Trophoblast cell (in vitro differentiated cells and primary cell): ENCODE measurements around the gene GRIN2A.

ENCODE experiments used
- DNase-seq, 2 donors: peaks; one replicate each; pipeline ENCODE4 v3.0.0-alpha.2; 2016
- H2AFZ ChIP-seq: 2 replicates; pipeline ENCODE4 v1.6.1; 2013; ENCODE audit warnings: low read length, moderate library complexity, mild to moderate bottlenecking; ENCODE audit not compliant: insufficient read depth, poor library complexity
- H2AK5ac ChIP-seq: 2 replicates; pipeline ENCODE4 v1.6.1; 2013; ENCODE audit warnings: mild to moderate bottlenecking, low read length
- H2BK120ac ChIP-seq: 2 replicates; pipeline ENCODE4 v1.6.1; 2013; ENCODE audit warnings: low read length, mild to moderate bottlenecking, moderate library complexity; ENCODE audit not compliant: insufficient read depth, poor library complexity
- H2BK12ac ChIP-seq: 2 replicates; pipeline ENCODE4 v1.6.1; 2013; ENCODE audit warnings: mild to moderate bottlenecking, low read length, moderate library complexity
- H2BK5ac ChIP-seq: 2 replicates; pipeline ENCODE4 v1.6.1; 2013; ENCODE audit warnings: low read length, low read depth, moderate library complexity, mild to moderate bottlenecking; ENCODE audit not compliant: poor library complexity
- H3K14ac ChIP-seq: 2 replicates; pipeline ENCODE4 v1.6.1; 2013; ENCODE audit warnings: mild to moderate bottlenecking, low read length
- H3K18ac ChIP-seq: 2 replicates; pipeline ENCODE4 v1.6.1; 2013; ENCODE audit warnings: mild to moderate bottlenecking, low read length
- H3K23ac ChIP-seq: 2 replicates; pipeline ENCODE4 v1.6.1; 2013; ENCODE audit warnings: low read length
- H3K27ac ChIP-seq: 2 replicates; pipeline ENCODE4 v1.5.1; 2013; ENCODE audit warnings: low read depth, mild to moderate bottlenecking, inconsistent platforms, low read length, moderate library complexity
- H3K27me3 ChIP-seq: 2 replicates; pipeline ENCODE4 v1.6.1; 2013; ENCODE audit warnings: inconsistent platforms, mild to moderate bottlenecking, low read length, moderate library complexity; ENCODE audit not compliant: insufficient read depth
- H3K36me3 ChIP-seq, 2 experiments: 1 replicate in 1 of 2; 2 replicates in 1 of 2; pipeline ENCODE4 v1.6.1; 2013; ENCODE audit warnings: low read length in 2 of 2, mild to moderate bottlenecking in 2 of 2, moderate library complexity in 1 of 2; ENCODE audit not compliant: insufficient read depth in 2 of 2, control insufficient read depth in 1 of 2
- H3K4ac ChIP-seq: 2 replicates; pipeline ENCODE4 v1.6.1; 2013; ENCODE audit warnings: low read depth, mild to moderate bottlenecking, low read length, moderate library complexity
- H3K4me1 ChIP-seq, 2 experiments: 1 replicate in 1 of 2; 2 replicates in 1 of 2; pipeline ENCODE4 v1.6.1; 2013; ENCODE audit warnings: low read length in 2 of 2, mild to moderate bottlenecking in 2 of 2, moderate library complexity in 1 of 2; ENCODE audit not compliant: insufficient read depth in 2 of 2, control insufficient read depth in 1 of 2
- H3K4me2 ChIP-seq: 2 replicates; pipeline ENCODE4 v1.6.1; 2013; ENCODE audit warnings: inconsistent platforms, mild to moderate bottlenecking, low read length, moderate library complexity
- H3K4me3 ChIP-seq: 2 replicates; pipeline ENCODE4 v1.5.1; 2013; ENCODE audit warnings: mild to moderate bottlenecking, low read depth, low read length, inconsistent platforms
- H3K79me1 ChIP-seq: one replicate; pipeline ENCODE4 v1.6.1; 2013; ENCODE audit warnings: low read length
- H3K79me2 ChIP-seq: 2 replicates; pipeline ENCODE4 v1.6.1; 2013; ENCODE audit warnings: low read length, mild to moderate bottlenecking; ENCODE audit not compliant: control insufficient read depth, insufficient read depth, poor library complexity
- H3K9ac ChIP-seq: 2 replicates; pipeline ENCODE4 v1.6.1; 2013; ENCODE audit warnings: mild to moderate bottlenecking, low read length
- H3K9me3 ChIP-seq: 2 replicates; pipeline ENCODE4 v1.6.1; 2013; ENCODE audit warnings: low read depth, mild to moderate bottlenecking, control low read depth, inconsistent platforms, low read length; ENCODE audit not compliant: insufficient read depth
- H4K12ac ChIP-seq: 2 replicates; pipeline ENCODE4 v1.6.1; 2013; ENCODE audit warnings: low read depth, mild to moderate bottlenecking, low read length, moderate library complexity
- H4K8ac ChIP-seq: 2 replicates; pipeline ENCODE4 v1.6.1; 2013; ENCODE audit warnings: low read depth, mild to moderate bottlenecking, low read length, moderate library complexity
- H4K91ac ChIP-seq: one replicate; pipeline ENCODE4 v1.6.1; 2013; ENCODE audit warnings: low read depth, mild to moderate bottlenecking, low read length, moderate library complexity
- WGBS: extraction: QIAGEN DNeasy Blood & Tissue Kit; methylation state at CpG from one replicate; pipeline ENCODE4 v1.1.7; 2013; ENCODE audit warnings: missing lambda C conversion rate; ENCODE audit not compliant: insufficient read length, insufficient coverage; ENCODE audit errors: extremely low coverage; 5-methylcytosine and 5-hydroxymethylcytosine counted together

Gene GRIN2A

DNA sequence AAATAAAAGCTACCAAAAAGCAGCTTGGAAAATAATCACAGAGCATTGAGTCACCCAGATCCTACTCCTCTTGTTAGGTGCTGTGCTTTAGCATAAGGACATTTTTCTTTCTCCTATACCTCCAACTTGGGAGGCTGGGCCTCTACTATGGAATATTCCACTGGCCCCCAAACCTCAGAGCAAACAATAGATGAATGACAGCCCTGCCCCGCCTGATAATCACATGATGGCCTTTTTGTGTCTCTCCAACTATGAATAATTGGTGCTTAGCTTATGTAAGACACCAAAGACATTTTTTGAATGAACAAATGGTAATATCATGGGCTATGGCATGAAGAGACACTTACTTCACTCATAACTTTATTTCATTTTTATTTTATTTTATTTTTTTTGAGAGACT is 250.2 kb downstream of the GRIN2A start:
- Histone ChIP-seq H3K23ac (no peak overlapping the region), H2BK120ac (no peak overlapping the region), H3K79me2 (no peaks in the 10 kb centered on the region), H3K79me1 (no peaks in the 10 kb centered on the region), H4K8ac (no peak overlapping the region), H3K27me3 (no peaks in the 10 kb centered on the region), H3K9ac (no peak overlapping the region), H4K91ac (no peak overlapping the region), H2BK12ac (no peak overlapping the region), H3K4ac (no peak overlapping the region), H3K36me3 (no peaks in the 10 kb centered on the region), H2BK5ac (no peak overlapping the region), H3K18ac (no peak overlapping the region), H2AK5ac (no peak overlapping the region), H3K27ac (no peak overlapping the region), H3K4me1 (peaks cover 0 to 2% of the 10 kb centered on the region in 2 experiments), H3K14ac (no peak overlapping the region), H2AFZ (no peak overlapping the region), H3K4me2 (no peak overlapping the region), H3K9me3 (peaks cover 2% of the 10 kb centered on the region), H4K12ac (no peak overlapping the region), H3K4me3 (no peak overlapping the region)
- no CpG with 5 or more reads among the region's 1 CpG for WGBS
- no peak for DNase-seq

DNA sequence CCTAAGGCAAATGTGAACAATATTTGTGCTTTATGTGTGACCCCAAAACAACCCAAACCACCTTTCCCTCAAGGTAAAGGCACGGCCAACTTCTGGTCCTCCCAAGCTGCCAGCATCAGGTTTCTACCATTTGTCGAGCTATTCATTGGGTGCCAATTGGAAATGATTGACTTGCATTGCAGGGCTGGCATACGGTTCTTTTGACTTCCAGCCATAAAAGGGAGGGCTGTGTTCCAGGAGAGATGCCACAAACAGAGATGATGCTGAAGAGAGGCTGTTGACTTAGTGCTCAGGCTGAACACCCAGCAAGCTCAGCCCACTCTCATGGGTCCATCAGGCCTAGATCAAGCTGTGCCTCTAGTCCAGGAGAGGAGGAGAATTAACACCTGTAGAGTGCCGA is 252.4 kb downstream of the GRIN2A start:
- Histone ChIP-seq H3K9me3 (peaks cover 2% of the 10 kb centered on the region), H3K79me2 (no peaks in the 10 kb centered on the region), H3K9ac (no peak overlapping the region), H2BK5ac (no peak overlapping the region), H3K79me1 (no peaks in the 10 kb centered on the region), H3K23ac (no peak overlapping the region), H3K18ac (no peak overlapping the region), H3K27ac (no peak overlapping the region), H4K12ac (no peak overlapping the region), H3K4me2 (no peak overlapping the region), H2AK5ac (no peak overlapping the region), H2BK120ac (no peak overlapping the region), H3K36me3 (no peaks in the 10 kb centered on the region), H2AFZ (no peak overlapping the region), H3K4ac (no peak overlapping the region), H3K4me1 (peaks cover 0 to 2% of the 10 kb centered on the region in 2 experiments), H4K8ac (no peak overlapping the region), H3K14ac (no peak overlapping the region), H4K91ac (no peak overlapping the region), H3K27me3 (no peaks in the 10 kb centered on the region), H3K4me3 (no peak overlapping the region), H2BK12ac (no peak overlapping the region)
- WGBS = no CpG with 5 or more reads among the region's 4 CpGs
- no peak for DNase-seq

DNA sequence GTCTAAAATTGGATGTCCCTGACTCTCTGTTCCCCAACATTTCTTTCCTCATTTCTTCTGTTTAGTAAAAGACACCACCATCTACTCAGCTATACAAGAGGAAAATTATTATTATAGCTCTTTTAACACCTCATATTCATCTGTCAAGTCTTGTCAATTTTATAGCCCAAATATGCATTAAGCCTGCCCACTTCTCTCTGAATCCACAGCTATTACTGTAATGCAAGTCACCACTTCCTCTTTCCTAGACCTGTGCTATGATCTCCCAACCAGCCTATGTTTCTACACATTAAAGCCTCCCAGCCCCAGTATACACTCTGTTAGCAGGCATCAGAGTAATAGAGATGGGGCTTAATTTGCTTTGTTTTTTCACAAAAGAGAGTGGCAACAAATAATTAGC is 252.9 kb downstream of the GRIN2A start:
- Histone ChIP-seq H3K79me1 (no peaks in the 10 kb centered on the region), H3K36me3 (no peaks in the 10 kb centered on the region), H3K14ac (no peak overlapping the region), H3K18ac (no peak overlapping the region), H3K27ac (no peak overlapping the region), H3K4me2 (no peak overlapping the region), H4K12ac (no peak overlapping the region), H2AFZ (no peak overlapping the region), H3K4ac (no peak overlapping the region), H3K9ac (no peak overlapping the region), H4K8ac (no peak overlapping the region), H3K23ac (no peak overlapping the region), H2BK120ac (no peak overlapping the region), H3K27me3 (no peaks in the 10 kb centered on the region), H2BK5ac (no peak overlapping the region), H3K79me2 (no peaks in the 10 kb centered on the region), H3K9me3 (peaks cover 2% of the 10 kb centered on the region), H2AK5ac (no peak overlapping the region), H3K4me1 (no peaks in the 10 kb centered on the region), H3K4me3 (no peak overlapping the region), H2BK12ac (no peak overlapping the region), H4K91ac (no peak overlapping the region)
- no peak for DNase-seq

DNA sequence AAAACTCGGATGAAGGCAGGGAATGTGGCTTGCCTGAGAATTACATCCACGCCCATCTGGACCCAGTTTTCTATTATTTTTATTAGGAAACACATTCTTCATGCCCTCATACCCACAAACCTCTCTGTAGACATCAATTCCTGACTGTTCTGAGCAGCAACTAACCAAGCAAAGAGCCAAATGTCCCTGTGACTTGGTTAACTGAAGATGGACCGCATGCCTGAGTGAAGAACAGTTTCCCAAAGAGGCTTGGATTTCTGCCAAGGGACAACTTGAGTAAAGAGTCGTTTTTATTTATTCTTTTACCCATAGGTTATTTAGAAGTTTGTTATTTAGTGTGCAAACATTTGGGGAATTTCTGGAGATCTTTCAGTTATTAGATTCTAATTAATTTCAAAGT is 259.8 kb downstream of the GRIN2A start:
- Histone ChIP-seq H3K23ac (no peak overlapping the region), H3K9ac (no peak overlapping the region), H3K4ac (no peak overlapping the region), H3K79me1 (no peaks in the 10 kb centered on the region), H3K9me3 (no peaks in the 10 kb centered on the region), H2AFZ (no peak overlapping the region), H3K36me3 (no peaks in the 10 kb centered on the region), H2BK12ac (no peak overlapping the region), H3K27ac (no peak overlapping the region), H3K14ac (no peak overlapping the region), H4K8ac (no peak overlapping the region), H3K79me2 (no peaks in the 10 kb centered on the region), H4K91ac (no peak overlapping the region), H2BK5ac (no peak overlapping the region), H3K4me2 (no peak overlapping the region), H2AK5ac (no peak overlapping the region), H3K18ac (no peak overlapping the region), H4K12ac (no peak overlapping the region), H3K27me3 (no peaks in the 10 kb centered on the region), H3K4me1 (no peaks in the 10 kb centered on the region), H2BK120ac (no peak overlapping the region), H3K4me3 (no peak overlapping the region)
- WGBS = no CpG with 5 or more reads among the region's 4 CpGs
- no peak for DNase-seq
